Subcutaneous abdominal adipose tissue (tissue), 5 donors: ENCODE measurements around the gene FABP2.
"Not testable (repeated sequence)": the region's sequence is repeated elsewhere in the genome, so short reads cannot be mapped to it uniquely, and the experiment has no call there.

ENCODE experiments used
- H3K27ac ChIP-seq: one replicate; pipeline ENCODE4 v1.7.0; 2013; ENCODE audit warnings: low read depth, mild to moderate bottlenecking, inconsistent platforms, low read length, moderate library complexity
- H3K27me3 ChIP-seq, 5 donors: one replicate each; pipeline ENCODE4 v1.7.0; 2013; ENCODE audit warnings: low read length in 5 of 5, inconsistent platforms in 1 of 5; ENCODE audit not compliant: control insufficient read depth in 5 of 5, insufficient read depth in 4 of 5
- H3K36me3 ChIP-seq, 5 donors: one replicate each; pipeline ENCODE4 v1.7.0; 2013; ENCODE audit warnings: low read length in 5 of 5; ENCODE audit not compliant: control insufficient read depth in 5 of 5, insufficient read depth in 5 of 5
- H3K4me1 ChIP-seq, 5 donors: one replicate each; pipeline ENCODE4 v1.7.0; 2013; ENCODE audit warnings: low read length in 5 of 5, mild to moderate bottlenecking in 3 of 5, moderate library complexity in 1 of 5; ENCODE audit not compliant: control insufficient read depth in 5 of 5, insufficient read depth in 5 of 5
- H3K4me3 ChIP-seq, 5 donors: one replicate each; pipeline ENCODE4 v1.7.0; 2013; ENCODE audit warnings: low read length in 5 of 5, low read depth in 1 of 5
- H3K9ac ChIP-seq, 5 donors: one replicate each; pipeline ENCODE4 v1.7.0; 2013; ENCODE audit warnings: low read length in 5 of 5, mild to moderate bottlenecking in 4 of 5, moderate library complexity in 3 of 5
- H3K9me3 ChIP-seq, 5 donors: one replicate each; pipeline ENCODE4 v1.7.0; 2013; ENCODE audit warnings: low read length in 5 of 5; ENCODE audit not compliant: control insufficient read depth in 5 of 5
- donor health status: healthy.
- donor health status: healthy.
- donor health status: healthy.
- donor health status: healthy.
- donor health status: healthy.

FABP2 gene

GRCh38 chr4:119353364-119353763, 31.4 kb upstream of the FABP2 start:
- H3K4me1 ChIP-seq, H3K27me3 ChIP-seq, H3K27ac ChIP-seq, H3K9ac ChIP-seq, H3K4me3 ChIP-seq, H3K36me3 ChIP-seq, H3K9me3 ChIP-seq: not testable (repeated sequence)

- not testable (repeated sequence) for H3K4me1 ChIP-seq, H3K27ac ChIP-seq, H3K4me3 ChIP-seq, H3K27me3 ChIP-seq, H3K36me3 ChIP-seq, H3K9ac ChIP-seq, H3K9me3 ChIP-seq
Observed at GRCh38 chr4:119348169-119348568, 26.2 kb upstream of the FABP2 start.

GRCh38 chr4:119343293-119343692, 21.4 kb upstream of the FABP2 start:
- H3K36me3 ChIP-seq, H3K4me1 ChIP-seq, H3K9ac ChIP-seq, H3K4me3 ChIP-seq, H3K9me3 ChIP-seq, H3K27me3 ChIP-seq, H3K27ac ChIP-seq: not testable (repeated sequence)

- not testable (repeated sequence) for H3K4me1 ChIP-seq, H3K4me3 ChIP-seq
Observed at GRCh38 chr4:119339895-119340294, 18.0 kb upstream of the FABP2 start.

GRCh38 chr4:119337010-119337409, 15.1 kb upstream of the FABP2 start:
- H3K9ac ChIP-seq: no peak overlapping the region
- H3K36me3 ChIP-seq: no peaks in the 10 kb centered on the region
- H3K27ac ChIP-seq: peak overlapping the region; percentile 6
- H3K27me3 ChIP-seq: no peaks in the 10 kb centered on the region
- H3K4me3 ChIP-seq: no peak overlapping the region
- no peaks in the 10 kb centered on the region for H3K9me3 ChIP-seq
- peaks cover 0 to 5% (median 3%) of the 10 kb centered on the region in 5 donors for H3K4me1 ChIP-seq

More at GRCh38 chr4:119339895-119340294, 18.0 kb upstream of the FABP2 start:
- not testable (repeated sequence) for H3K9ac ChIP-seq, H3K9me3 ChIP-seq, H3K36me3 ChIP-seq, H3K27me3 ChIP-seq, H3K27ac ChIP-seq

GRCh38 chr4:119336332-119336979, 14.5 kb upstream of the FABP2 start:
- H3K27ac ChIP-seq: peak overlapping the region; percentile 6

GRCh38 chr4:119329835-119330620, 8.1 kb upstream of the FABP2 start:
- H3K27ac ChIP-seq: no peak overlapping the region

More at GRCh38 chr4:119336332-119336979, 14.5 kb upstream of the FABP2 start:
- H3K4me3 ChIP-seq, H3K36me3 ChIP-seq, H3K9ac ChIP-seq, H3K9me3 ChIP-seq, H3K4me1 ChIP-seq, H3K27me3 ChIP-seq: not testable (repeated sequence)

GRCh38 chr4:119328695-119329094, 6.8 kb upstream of the FABP2 start:
- no peak overlapping the region for H3K27ac ChIP-seq
- peaks cover 0 to 2% (median 0%) of the 10 kb centered on the region in 5 donors for H3K27me3 ChIP-seq
- no peaks in the 10 kb centered on the region for H3K4me1 ChIP-seq
- H3K9me3 ChIP-seq: no peaks in the 10 kb centered on the region
- H3K36me3 ChIP-seq: no peaks in the 10 kb centered on the region
- H3K9ac ChIP-seq: no peak overlapping the region
- no peak overlapping the region for H3K4me3 ChIP-seq

More at GRCh38 chr4:119329835-119330620, 8.1 kb upstream of the FABP2 start:
- Histone ChIP-seq H3K9me3 (no peaks in the 10 kb centered on the region), H3K27me3 (peaks cover 0 to 2% (median 0%) of the 10 kb centered on the region in 5 donors), H3K4me3 (no peak overlapping the region), H3K36me3 (no peaks in the 10 kb centered on the region), H3K9ac (no peak overlapping the region), H3K4me1 (no peaks in the 10 kb centered on the region)

GRCh38 chr4:119317990-119318389, 3.9 kb downstream of the FABP2 start:
- H3K9me3 ChIP-seq: no peaks in the 10 kb centered on the region
- no peaks in the 10 kb centered on the region for H3K27me3 ChIP-seq
- no peaks in the 10 kb centered on the region for H3K4me1 ChIP-seq
- no peaks in the 10 kb centered on the region for H3K36me3 ChIP-seq
- no peak overlapping the region for H3K9ac ChIP-seq
- no peak overlapping the region for H3K4me3 ChIP-seq
- H3K27ac ChIP-seq: no peak overlapping the region

- no peaks in the 10 kb centered on the region for H3K27me3 ChIP-seq
- H3K9me3 ChIP-seq: no peaks in the 10 kb centered on the region
- H3K9ac ChIP-seq: no peak overlapping the region
- no peaks in the 10 kb centered on the region for H3K4me1 ChIP-seq
- H3K4me3 ChIP-seq: no peak overlapping the region
- no peaks in the 10 kb centered on the region for H3K36me3 ChIP-seq
- peak overlapping the region; percentile 3 for H3K27ac ChIP-seq
Observed at GRCh38 chr4:119315036-119315435, 6.9 kb downstream of the FABP2 start.
